Muscle layer of duodenum (tissue), 2 donors: ENCODE measurements around the gene LPP.

Source experiments
- H3K27ac ChIP-seq: one replicate; pipeline ENCODE4 v1.7.0; 2013; ENCODE audit warnings: mild to moderate bottlenecking, low read length
- H3K27me3 ChIP-seq: one replicate; pipeline ENCODE4 v1.7.0; 2013; ENCODE audit warnings: low read depth, mild to moderate bottlenecking, control low read depth, low read length
- H3K36me3 ChIP-seq, 2 donors: one replicate each; pipeline ENCODE4 v1.7.0; 2013; ENCODE audit warnings: low read length in 2 of 2, control low read depth in 1 of 2, mild to moderate bottlenecking in 1 of 2; ENCODE audit not compliant: insufficient read depth in 2 of 2, control insufficient read depth in 1 of 2
- H3K4me1 ChIP-seq, 2 donors: one replicate each; pipeline ENCODE4 v1.7.0; 2013; ENCODE audit warnings: low read length in 2 of 2, mild to moderate bottlenecking in 2 of 2, control low read depth in 1 of 2, moderate library complexity in 1 of 2; ENCODE audit not compliant: insufficient read depth in 2 of 2, control insufficient read depth in 1 of 2
- H3K4me3 ChIP-seq, 2 donors: one replicate each; pipeline ENCODE4 v1.7.0; 2013; ENCODE audit warnings: low read length in 2 of 2, low read depth in 1 of 2, mild to moderate bottlenecking in 1 of 2
- H3K9me3 ChIP-seq, 2 donors: one replicate each; pipeline ENCODE4 v1.7.0; 2013; ENCODE audit warnings: low read length in 2 of 2, control low read depth in 1 of 2, mild to moderate bottlenecking in 1 of 2; ENCODE audit not compliant: control insufficient read depth in 1 of 2
- donor health status: healthy.

Gene LPP

GRCh38 chr3:188829130-188829529 lies 675.2 kb downstream of the LPP start:
- Histone ChIP-seq H3K4me1 (peaks cover 0 to 8% of the 10 kb centered on the region in 2 donors), H3K27me3 (no peaks in the 10 kb centered on the region), H3K4me3 (no peak overlapping the region), H3K36me3 (no peaks in the 10 kb centered on the region), H3K27ac (no peak overlapping the region), H3K9me3 (no peaks in the 10 kb centered on the region)

GRCh38 chr3:188829576-188829975 lies 675.6 kb downstream of the LPP start:
- Histone ChIP-seq H3K27ac (no peak overlapping the region), H3K27me3 (no peaks in the 10 kb centered on the region), H3K4me3 (no peak overlapping the region), H3K9me3 (no peaks in the 10 kb centered on the region), H3K36me3 (peaks cover 0 to 2% of the 10 kb centered on the region in 2 donors), H3K4me1 (peaks cover 0 to 8% of the 10 kb centered on the region in 2 donors)

- Histone ChIP-seq H3K4me3 (no peak overlapping the region), H3K27me3 (no peaks in the 10 kb centered on the region), H3K9me3 (no peaks in the 10 kb centered on the region), H3K27ac (no peak overlapping the region), H3K4me1 (peaks cover 0 to 8% of the 10 kb centered on the region in 2 donors), H3K36me3 (peaks cover 0 to 4% of the 10 kb centered on the region in 2 donors)
Measured at GRCh38 chr3:188830893-188831292, 676.9 kb downstream of the LPP start.

GRCh38 chr3:188832146-188832545 lies 678.2 kb downstream of the LPP start:
- Histone ChIP-seq H3K27me3 (no peaks in the 10 kb centered on the region), H3K9me3 (no peaks in the 10 kb centered on the region), H3K4me1 (peaks cover 0 to 8% of the 10 kb centered on the region in 2 donors), H3K4me3 (no peak overlapping the region), H3K27ac (no peak overlapping the region), H3K36me3 (peaks cover 0 to 4% of the 10 kb centered on the region in 2 donors)

GRCh38 chr3:188832961-188833721 lies 679.2 kb downstream of the LPP start:
- Histone ChIP-seq H3K9me3 (no peaks in the 10 kb centered on the region), H3K4me1 (peaks cover 0 to 8% of the 10 kb centered on the region in 2 donors), H3K27me3 (no peaks in the 10 kb centered on the region), H3K36me3 (peaks cover 0 to 4% of the 10 kb centered on the region in 2 donors), H3K27ac (no peak overlapping the region), H3K4me3 (no peak overlapping the region)

- H3K27me3 ChIP-seq = no peaks in the 10 kb centered on the region
- no peak overlapping the region for H3K4me3 ChIP-seq
- H3K9me3 ChIP-seq = no peaks in the 10 kb centered on the region
- H3K4me1 ChIP-seq = peaks cover 0 to 8% of the 10 kb centered on the region in 2 donors
- H3K36me3 ChIP-seq = peaks cover 0 to 4% of the 10 kb centered on the region in 2 donors
- H3K27ac ChIP-seq = no peak overlapping the region
Measured at GRCh38 chr3:188834349-188834748, 680.4 kb downstream of the LPP start.

GRCh38 chr3:188839187-188839695 lies 685.3 kb downstream of the LPP start:
- no peak overlapping the region for H3K27ac ChIP-seq
- no peaks in the 10 kb centered on the region for H3K27me3 ChIP-seq
- H3K4me1 ChIP-seq = peaks cover 0 to 3% of the 10 kb centered on the region in 2 donors
- peaks cover 0 to 4% of the 10 kb centered on the region in 2 donors for H3K36me3 ChIP-seq
- H3K4me3 ChIP-seq = no peak overlapping the region
- H3K9me3 ChIP-seq = no peaks in the 10 kb centered on the region

GRCh38 chr3:188840290-188840689 lies 686.3 kb downstream of the LPP start:
- no peaks in the 10 kb centered on the region for H3K36me3 ChIP-seq
- no peak overlapping the region for H3K4me3 ChIP-seq

GRCh38 chr3:188841906-188842305 lies 687.9 kb downstream of the LPP start:
- H3K9me3 ChIP-seq = no peaks in the 10 kb centered on the region
- no peaks in the 10 kb centered on the region for H3K27me3 ChIP-seq
- no peak overlapping the region for H3K4me3 ChIP-seq
- H3K36me3 ChIP-seq = no peaks in the 10 kb centered on the region
- H3K27ac ChIP-seq = no peak overlapping the region
- peaks cover 0 to 4% of the 10 kb centered on the region in 2 donors for H3K4me1 ChIP-seq

More at GRCh38 chr3:188840290-188840689, 686.3 kb downstream of the LPP start:
- H3K9me3 ChIP-seq = no peaks in the 10 kb centered on the region
- H3K4me1 ChIP-seq = peaks cover 0 to 3% of the 10 kb centered on the region in 2 donors
- no peaks in the 10 kb centered on the region for H3K27me3 ChIP-seq
- H3K27ac ChIP-seq = no peak overlapping the region

GRCh38 chr3:188842639-188843038 lies 688.7 kb downstream of the LPP start:
- peaks cover 0 to 7% of the 10 kb centered on the region in 2 donors for H3K4me1 ChIP-seq
- no peaks in the 10 kb centered on the region for H3K27me3 ChIP-seq
- no peaks in the 10 kb centered on the region for H3K9me3 ChIP-seq
- no peak overlapping the region for H3K4me3 ChIP-seq
- H3K36me3 ChIP-seq = no peaks in the 10 kb centered on the region
- no peak overlapping the region for H3K27ac ChIP-seq

- Histone ChIP-seq H3K27ac (no peak overlapping the region), H3K9me3 (no peaks in the 10 kb centered on the region), H3K36me3 (no peaks in the 10 kb centered on the region), H3K4me3 (no peak overlapping the region), H3K27me3 (no peaks in the 10 kb centered on the region), H3K4me1 (peaks cover 0 to 7% of the 10 kb centered on the region in 2 donors)
Measured at GRCh38 chr3:188844096-188844495, 690.1 kb downstream of the LPP start.
